Suprapubic skin (tissue), 4 donors: Measurements from ENCODE around the gene ADAD1. TPM values are rescaled to one million over a fixed set of nuclear protein-coding genes. Genes with fewer than 3 reads are reported as not detected.

Source experiments
- DNase-seq, 2 donors: peaks; one replicate each; pipeline ENCODE4 v3.0.0-alpha.2; 2019; ENCODE audit warnings: low spot score in 2 of 2
- H3K27ac ChIP-seq: fragments of 200-600 bp; sonication (generic); one replicate; pipeline ENCODE4 v1.5.1; 2019
- H3K27me3 ChIP-seq: fragments of 200-600 bp; sonication (generic); one replicate; pipeline ENCODE4 v1.5.1; 2019
- H3K36me3 ChIP-seq: fragments of 200-600 bp; sonication (generic); one replicate; pipeline ENCODE4 v1.5.1; 2019
- H3K4me1 ChIP-seq: fragments of 200-600 bp; sonication (generic); one replicate; pipeline ENCODE4 v1.5.1; 2019
- H3K4me3 ChIP-seq: fragments of 200-600 bp; sonication (generic); one replicate; pipeline ENCODE4 v1.5.1; 2019; ENCODE audit warnings: mild to moderate bottlenecking
- H3K9me3 ChIP-seq: fragments of 200-600 bp; sonication (generic); one replicate; pipeline ENCODE4 v1.5.1; 2019
- EP300 ChIP-seq: sonication (generic); formaldehyde crosslinking; IDR thresholded peaks from one replicate; pipeline ENCODE4 v1.6.1; 2017; ENCODE audit warnings: antibody characterized with exemption
- POLR2A ChIP-seq, 2 donors: fragments of 450-650 bp; IDR thresholded peaks; one replicate each; pipeline ENCODE4 v1.6.1; 2017; ENCODE audit warnings: antibody characterized with exemption in 2 of 2, mild to moderate bottlenecking in 2 of 2, moderate library complexity in 2 of 2
- POLR2AphosphoS5 ChIP-seq, 3 donors: sonication (generic); formaldehyde crosslinking; IDR thresholded peaks; one replicate each; pipeline ENCODE4 v1.6.1; 2017; ENCODE audit warnings: antibody characterized with exemption in 3 of 3
- WGBS: methylation state at CpG from one replicate; pipeline ENCODE4 v1.1.5; 2018; 5-methylcytosine and 5-hydroxymethylcytosine counted together
- total RNA-seq, 4 donors: library from RNA; depleted of rRNA; stranded (reverse); fragments of >200 nt; gene quantifications; one replicate each; pipeline ENCODE4 v1.1.0, GENCODE V29; 2016
- TF ChIP-seq, protein P1 (sequence below), 2 donors: fragments of 200-600 bp in 1 of 2; fragments of 450-650 bp in 1 of 2; sonication (generic) in 1 of 2; IDR thresholded peaks; one replicate each; pipeline ENCODE4 v1.5.1; 2016 to 2019; ENCODE audit warnings: antibody characterized with exemption in 2 of 2, mild to moderate bottlenecking in 1 of 2, moderate library complexity in 1 of 2

ADAD1 gene
- total RNA-seq, 4 donors from 2014 or later = not detected

DNA sequence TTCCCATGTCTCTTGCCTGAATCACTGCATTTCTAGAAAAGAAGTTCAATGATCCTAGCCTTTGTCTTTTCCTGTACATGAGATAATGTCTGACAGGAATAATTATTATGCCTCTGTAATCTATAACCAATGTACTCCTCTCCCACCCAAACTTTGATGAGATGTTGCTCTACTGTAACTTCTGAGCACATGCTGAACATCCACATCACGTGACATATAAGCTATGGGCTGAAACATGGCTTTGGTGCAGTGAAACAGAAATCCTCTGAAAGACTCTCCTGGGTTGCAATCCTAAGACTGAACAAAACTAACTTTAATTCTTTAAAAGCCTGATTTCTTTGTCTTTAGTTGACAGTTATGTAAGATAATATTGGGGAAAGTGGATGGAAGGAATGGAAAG, 1.5 kb upstream of the ADAD1 start:
- Histone ChIP-seq H3K9me3 (no peaks in the 10 kb centered on the region), H3K4me1 (no peaks in the 10 kb centered on the region), H3K27me3 (no peaks in the 10 kb centered on the region), H3K36me3 (no peaks in the 10 kb centered on the region), H3K27ac (no peak overlapping the region), H3K4me3 (no peak overlapping the region)
- no peak for DNase-seq
- no peak for TF ChIP-seq POLR2A (IDR thresholded peaks at IDR 0.05)
- no peak for TF ChIP-seq POLR2AphosphoS5 (IDR thresholded peaks at IDR 0.05)
- TF ChIP-seq, protein P1, sequence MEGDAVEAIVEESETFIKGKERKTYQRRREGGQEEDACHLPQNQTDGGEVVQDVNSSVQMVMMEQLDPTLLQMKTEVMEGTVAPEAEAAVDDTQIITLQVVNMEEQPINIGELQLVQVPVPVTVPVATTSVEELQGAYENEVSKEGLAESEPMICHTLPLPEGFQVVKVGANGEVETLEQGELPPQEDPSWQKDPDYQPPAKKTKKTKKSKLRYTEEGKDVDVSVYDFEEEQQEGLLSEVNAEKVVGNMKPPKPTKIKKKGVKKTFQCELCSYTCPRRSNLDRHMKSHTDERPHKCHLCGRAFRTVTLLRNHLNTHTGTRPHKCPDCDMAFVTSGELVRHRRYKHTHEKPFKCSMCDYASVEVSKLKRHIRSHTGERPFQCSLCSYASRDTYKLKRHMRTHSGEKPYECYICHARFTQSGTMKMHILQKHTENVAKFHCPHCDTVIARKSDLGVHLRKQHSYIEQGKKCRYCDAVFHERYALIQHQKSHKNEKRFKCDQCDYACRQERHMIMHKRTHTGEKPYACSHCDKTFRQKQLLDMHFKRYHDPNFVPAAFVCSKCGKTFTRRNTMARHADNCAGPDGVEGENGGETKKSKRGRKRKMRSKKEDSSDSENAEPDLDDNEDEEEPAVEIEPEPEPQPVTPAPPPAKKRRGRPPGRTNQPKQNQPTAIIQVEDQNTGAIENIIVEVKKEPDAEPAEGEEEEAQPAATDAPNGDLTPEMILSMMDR (IDR thresholded peaks at IDR 0.05) = no peak
- TF ChIP-seq EP300 = no peak
- 79% methylated on average over 1 of the region's 1 CpG for WGBS

DNA sequence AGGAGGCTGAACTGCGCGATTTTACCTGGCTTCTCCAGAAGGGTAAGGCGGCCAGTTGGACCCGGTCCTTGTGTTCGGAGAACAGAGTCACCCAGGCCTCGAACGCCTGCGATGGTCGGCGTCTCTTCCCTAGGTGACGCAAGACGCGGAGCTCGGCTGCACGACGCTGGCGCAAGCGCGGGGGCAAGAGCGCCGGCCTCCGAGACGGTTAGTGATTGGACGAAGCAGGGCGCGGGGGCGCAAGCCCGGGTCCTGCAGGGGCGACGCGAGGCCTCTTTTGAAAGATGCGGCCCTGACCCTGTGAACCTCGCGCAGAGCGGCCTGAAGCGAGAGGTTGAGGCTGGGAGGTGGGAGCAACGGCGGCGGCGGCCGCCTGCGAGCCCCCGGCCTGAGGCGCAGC, 428 bp downstream of the ADAD1 start:
- Histone ChIP-seq H3K27me3 (no peaks in the 10 kb centered on the region), H3K9me3 (no peaks in the 10 kb centered on the region), H3K4me1 (no peaks in the 10 kb centered on the region), H3K4me3 (no peak overlapping the region), H3K27ac (no peak overlapping the region), H3K36me3 (no peaks in the 10 kb centered on the region)
- peak in 1 of 2 donors; percentile 47 for DNase-seq
- 95% methylated on average over 37 of the region's 44 CpGs for WGBS
- no peak for TF ChIP-seq EP300
- TF ChIP-seq POLR2A (IDR thresholded peaks at IDR 0.05) = no peak
- TF ChIP-seq, protein P1 (IDR thresholded peaks at IDR 0.05) = no peak
- no peak for TF ChIP-seq POLR2AphosphoS5 (IDR thresholded peaks at IDR 0.05)

DNA sequence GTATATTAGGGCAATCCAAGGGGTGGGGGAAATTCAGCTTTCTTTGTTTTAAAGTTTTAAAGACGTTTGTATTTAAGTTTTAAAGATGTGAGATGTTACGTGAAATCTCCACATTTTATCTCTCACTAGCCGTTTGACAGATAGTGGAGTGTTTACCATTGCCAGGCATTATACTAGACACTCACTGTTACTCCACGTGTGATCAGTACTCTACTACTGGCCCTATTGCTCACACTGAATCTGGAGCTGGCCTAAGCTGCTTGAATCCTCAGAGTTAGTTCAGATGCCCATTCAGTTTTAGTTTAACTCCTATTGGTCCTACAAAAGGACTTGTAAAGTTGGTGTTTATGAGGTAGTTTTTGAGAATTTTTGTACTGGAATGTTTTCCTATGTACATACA, 4.5 kb downstream of the ADAD1 start:
- 65% methylated on average over 4 of the region's 4 CpGs for WGBS
- H3K36me3 ChIP-seq = no peaks in the 10 kb centered on the region

DNA sequence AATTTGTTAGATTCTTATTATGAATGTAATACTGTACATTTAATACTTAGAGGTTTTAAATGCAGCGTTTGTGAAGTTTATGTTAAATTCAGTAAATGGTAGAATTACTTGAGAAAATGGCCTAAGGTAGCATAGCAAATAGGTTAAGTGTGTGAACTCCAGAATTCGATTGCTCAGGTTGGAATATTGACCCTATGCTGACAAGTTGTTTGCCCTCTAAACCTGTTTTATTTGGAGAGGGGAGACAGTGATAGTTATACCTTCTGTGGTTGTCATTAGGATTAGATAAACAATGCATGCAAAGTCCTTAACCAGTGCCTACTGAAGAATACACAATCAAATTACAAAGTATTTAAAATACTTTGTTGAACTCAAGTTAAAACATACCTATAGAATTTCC, 5.4 kb downstream of the ADAD1 start:
- H3K4me3 ChIP-seq = no peak overlapping the region

More for the DNA sequence above, 4.5 kb downstream of the ADAD1 start:
- Histone ChIP-seq H3K27me3 (no peaks in the 10 kb centered on the region), H3K4me1 (no peaks in the 10 kb centered on the region), H3K4me3 (no peak overlapping the region), H3K27ac (no peak overlapping the region), H3K9me3 (no peaks in the 10 kb centered on the region)
- TF ChIP-seq EP300 = no peak
- TF ChIP-seq POLR2A (IDR thresholded peaks at IDR 0.05) = no peak
- TF ChIP-seq POLR2AphosphoS5 (IDR thresholded peaks at IDR 0.05) = no peak
- TF ChIP-seq, protein P1 (IDR thresholded peaks at IDR 0.05) = no peak
- DNase-seq = no peak

DNA sequence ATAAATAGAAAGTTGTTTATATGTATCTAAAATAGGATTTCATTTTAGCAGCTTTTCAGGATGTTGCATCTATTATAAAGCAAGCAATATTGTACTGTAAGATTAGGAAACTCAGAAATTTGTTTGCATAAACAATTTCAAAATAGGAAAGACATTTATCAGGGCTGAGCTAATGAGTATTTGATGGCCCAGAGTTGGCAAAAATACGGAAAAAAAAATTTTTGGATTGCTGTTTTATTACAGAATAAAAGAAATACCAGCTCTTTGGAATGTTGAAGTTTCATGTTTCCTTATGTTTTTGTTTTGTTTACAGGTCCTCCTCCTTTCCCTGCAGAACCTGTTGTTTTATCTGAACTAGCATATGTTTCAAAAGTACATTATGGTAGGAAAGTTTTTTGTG, 14.5 kb downstream of the ADAD1 start:
- TF ChIP-seq POLR2AphosphoS5 (IDR thresholded peaks at IDR 0.05) (no peak), EP300 (no peak)
- TF ChIP-seq, protein P1 (IDR thresholded peaks at IDR 0.05) = no peak
- H3K4me1 ChIP-seq = no peaks in the 10 kb centered on the region
- H3K4me3 ChIP-seq = no peak overlapping the region
- no peak for DNase-seq
- no peak overlapping the region for H3K27ac ChIP-seq
- H3K27me3 ChIP-seq = no peaks in the 10 kb centered on the region
- 46% methylated on average over 1 of the region's 1 CpG for WGBS
- H3K36me3 ChIP-seq = no peaks in the 10 kb centered on the region
- no peaks in the 10 kb centered on the region for H3K9me3 ChIP-seq

More for the DNA sequence above, 5.4 kb downstream of the ADAD1 start:
- Histone ChIP-seq H3K27ac (no peak overlapping the region), H3K9me3 (no peaks in the 10 kb centered on the region), H3K27me3 (no peaks in the 10 kb centered on the region), H3K36me3 (no peaks in the 10 kb centered on the region), H3K4me1 (no peaks in the 10 kb centered on the region)
- 61% methylated on average over 2 of the region's 2 CpGs for WGBS
- no peak for TF ChIP-seq EP300
- TF ChIP-seq, protein P1 (IDR thresholded peaks at IDR 0.05) = no peak
- TF ChIP-seq POLR2A (IDR thresholded peaks at IDR 0.05) = no peak
- TF ChIP-seq POLR2AphosphoS5 (IDR thresholded peaks at IDR 0.05) = no peak
- no peak for DNase-seq
